ENCODE measurements around the gene FRS2.

GRCh38 chr12:69512820-69513219 is 42.6 kb downstream of the FRS2 start:
- TF ChIP-seq SIN3A (IDR thresholded peaks at IDR 0.05; ENCODE audit: borderline replicate concordance, insufficient read depth, low read length) (no peak), REST (IDR thresholded peaks at IDR 0.05; ENCODE audit: insufficient read depth in 1 of 2, low read depth in 2 of 2, low read length in 2 of 2) (no peak)

Data from PFSK-1 (cell line).